GM21737 (cell line): ENCODE measurements around the gene LY6G6D.

Experiments
- ATAC-seq: cut with Tn5 transposase; IDR thresholded peaks from one replicate; pipeline ENCODE4 v1.9.1; 2021; ENCODE audit warnings: mild to moderate bottlenecking, moderate library complexity; ENCODE audit not compliant: unreplicated experiment

LY6G6D gene

DNA sequence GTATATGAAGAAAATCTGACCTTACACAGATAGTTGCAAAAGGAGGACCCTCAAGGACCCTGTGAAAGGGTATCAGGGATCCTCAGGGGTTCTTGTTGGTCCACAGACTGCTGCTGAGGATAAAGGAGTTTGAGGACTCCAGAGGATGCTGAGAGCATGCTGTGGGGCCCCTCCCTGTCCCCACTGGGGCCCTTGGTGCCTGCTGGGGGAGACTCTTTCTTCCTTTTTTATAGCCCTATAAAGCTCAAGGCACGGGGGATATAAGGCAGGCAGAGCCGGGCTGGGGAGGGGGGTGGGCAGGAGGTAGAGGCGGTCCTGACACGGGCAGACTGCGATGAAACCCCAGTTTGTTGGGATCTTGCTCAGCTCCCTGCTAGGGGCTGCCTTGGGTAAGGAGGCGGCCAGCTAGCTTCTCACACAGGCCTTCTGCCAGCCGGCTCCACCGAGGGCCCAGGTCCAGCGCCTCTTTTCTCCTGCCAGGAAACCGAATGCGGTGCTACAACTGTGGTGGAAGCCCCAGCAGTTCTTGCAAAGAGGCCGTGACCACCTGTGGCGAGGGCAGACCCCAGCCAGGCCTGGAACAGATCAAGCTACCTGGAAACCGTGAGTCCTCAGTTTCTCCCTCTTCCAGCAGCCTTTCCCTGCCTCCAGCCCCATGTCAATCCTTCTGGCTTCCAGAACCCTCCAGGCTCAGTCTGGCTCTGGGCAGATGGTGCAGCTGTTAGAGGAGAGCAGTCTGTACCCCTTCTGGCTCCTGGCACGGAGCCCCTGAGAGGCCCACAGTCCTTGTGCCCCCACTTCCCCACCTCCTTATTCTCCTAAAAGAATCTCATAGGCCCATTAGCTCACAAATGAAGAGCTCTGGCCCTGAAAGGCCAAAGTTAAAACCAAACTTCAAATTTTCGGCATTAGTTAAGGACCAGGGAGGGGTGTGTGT lies at the start of gene LY6G6D:
LY6G6D (plus strand) TSS at position 327 of the 937 bp plus-strand sequence; CDS start at position 335, 8 bp downstream.
- no peak for ATAC-seq

DNA sequence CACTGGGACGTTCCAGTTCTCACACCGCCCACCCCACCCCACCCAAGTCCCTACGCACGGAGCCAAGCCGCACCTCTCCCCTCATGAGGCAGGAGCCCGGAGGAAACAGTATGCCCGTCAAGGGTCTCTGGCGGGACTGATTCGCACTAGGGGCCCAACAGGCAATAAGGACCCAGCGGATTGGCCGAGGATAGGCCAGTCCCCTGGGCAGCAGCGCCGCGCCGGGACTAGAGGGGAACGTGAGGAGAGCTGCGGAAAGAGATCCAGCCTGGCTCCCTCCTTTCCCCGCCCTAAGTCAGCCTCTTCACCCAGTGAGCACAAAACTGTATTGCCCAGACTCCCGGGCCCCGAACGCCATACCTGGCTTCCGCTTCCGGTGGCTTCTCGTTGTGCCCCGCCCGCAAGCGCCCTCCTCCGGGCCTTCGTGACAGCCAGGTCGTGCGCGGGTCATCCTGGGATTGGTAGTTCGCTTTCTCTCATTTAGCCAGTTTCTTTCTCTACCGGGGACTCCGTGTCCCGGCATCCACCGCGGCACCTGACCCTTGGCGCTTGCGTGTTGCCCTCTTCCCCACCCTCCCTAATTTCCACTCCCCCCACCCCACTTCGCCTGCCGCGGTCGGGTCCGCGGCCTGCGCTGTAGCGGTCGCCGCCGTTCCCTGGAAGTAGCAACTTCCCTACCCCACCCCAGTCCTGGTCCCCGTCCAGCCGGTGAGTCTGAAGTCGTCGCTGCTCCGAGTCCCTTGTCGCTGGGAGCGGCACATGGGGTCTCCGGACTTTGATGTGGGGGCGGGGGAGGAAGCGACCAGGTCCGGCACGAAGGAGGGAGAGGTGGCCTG lies 49.4 kb upstream of the LY6G6D start, which contains the start of gene CSNK2B:
CSNK2B (plus strand) TSS at position 580 of the 836 bp plus-strand sequence. CDS start 752 bp downstream, outside the sequence.
- peak; percentile 64 for ATAC-seq

DNA sequence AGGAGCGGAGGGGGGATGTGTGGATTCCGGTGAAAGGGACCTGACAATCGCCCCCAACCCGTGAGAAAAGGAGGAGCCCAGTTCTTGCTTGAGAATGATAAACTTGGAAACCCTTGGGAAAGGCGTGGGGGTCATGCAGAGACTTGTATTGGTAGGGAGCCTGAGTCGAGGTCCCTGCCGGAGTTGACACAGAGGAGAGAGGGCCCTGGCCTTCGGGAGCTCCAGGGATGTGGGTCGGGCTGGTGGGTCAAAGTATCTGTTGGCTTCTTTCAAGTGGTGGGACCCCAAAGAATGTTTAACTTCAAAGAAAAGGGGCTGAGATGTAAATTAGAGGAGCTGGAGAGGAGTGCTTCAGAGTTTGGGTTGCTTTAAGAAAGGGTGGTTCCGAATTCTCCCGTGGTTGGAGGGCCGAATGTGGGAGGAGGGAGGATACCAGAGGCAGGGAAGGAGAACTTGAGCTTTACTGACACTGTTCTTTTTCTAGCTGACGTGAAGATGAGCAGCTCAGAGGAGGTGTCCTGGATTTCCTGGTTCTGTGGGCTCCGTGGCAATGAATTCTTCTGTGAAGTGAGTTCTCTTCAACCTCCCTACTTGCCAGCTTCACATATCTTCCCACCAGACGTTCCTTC lies 48.7 kb upstream of the LY6G6D start:
- ATAC-seq = no peak

DNA sequence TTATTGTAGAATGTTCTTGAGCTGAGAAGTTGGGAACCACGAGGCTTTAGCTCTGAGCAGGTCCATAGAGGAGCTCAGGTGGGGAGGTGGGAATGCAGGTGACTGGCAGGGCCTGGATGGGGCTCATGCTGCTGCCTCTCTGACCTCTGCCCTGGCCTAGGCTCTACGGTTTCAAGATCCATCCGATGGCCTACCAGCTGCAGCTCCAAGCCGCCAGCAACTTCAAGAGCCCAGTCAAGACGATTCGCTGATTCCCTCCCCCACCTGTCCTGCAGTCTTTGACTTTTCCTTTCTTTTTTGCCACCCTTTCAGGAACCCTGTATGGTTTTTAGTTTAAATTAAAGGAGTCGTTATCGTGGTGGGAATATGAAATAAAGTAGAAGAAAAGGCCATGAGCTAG lies 45.5 kb upstream of the LY6G6D start, which contains the start of gene LY6G5B:
LY6G5B (plus strand) TSS at position 301 of the 400 bp plus-strand sequence. CDS start 975 bp downstream, outside the sequence.
- ATAC-seq = no peak

- ATAC-seq = no peak
These were observed 38.7 kb upstream of the LY6G6D start for GRCh38 chr6:31676322-31676903.

DNA sequence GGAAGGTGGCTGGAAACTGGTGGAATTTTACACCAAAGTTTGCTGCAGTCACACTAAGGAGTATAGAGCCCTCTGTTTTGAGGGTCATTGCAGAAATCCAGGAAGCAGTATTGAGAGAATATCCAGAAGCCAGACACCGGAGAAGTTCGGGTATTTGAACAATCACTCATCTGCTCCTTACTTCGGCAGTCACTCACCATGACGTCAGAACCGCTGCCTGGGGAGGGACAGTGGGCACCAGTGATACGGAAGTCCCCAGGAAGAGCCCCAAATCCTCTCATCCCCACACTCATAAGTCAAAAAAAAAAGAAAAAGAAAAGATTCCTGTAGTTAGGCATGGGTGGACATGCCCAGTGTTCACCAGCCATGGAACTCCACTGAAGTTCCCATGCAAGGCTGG lies 38.2 kb upstream of the LY6G6D start:
- no peak for ATAC-seq

DNA sequence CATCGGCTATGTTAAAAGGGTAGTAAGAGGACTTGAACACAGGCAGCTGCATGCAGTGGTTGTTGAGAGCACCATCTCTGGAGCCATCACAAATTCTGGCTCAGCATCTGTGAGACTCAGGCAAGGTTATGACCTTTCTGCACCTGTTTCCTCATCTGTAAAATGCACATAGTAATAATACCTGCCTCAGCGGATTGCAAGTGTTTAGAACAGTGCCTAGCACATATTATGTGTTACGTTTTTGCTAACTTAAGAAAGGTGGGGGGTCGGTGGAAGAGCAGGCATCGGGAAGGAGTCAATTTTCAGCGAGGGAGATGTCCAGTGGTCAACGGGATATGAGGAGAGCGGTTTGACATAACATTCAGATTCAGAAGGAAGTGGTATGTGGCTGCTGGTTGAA lies 37.2 kb upstream of the LY6G6D start:
- ATAC-seq = no peak

DNA sequence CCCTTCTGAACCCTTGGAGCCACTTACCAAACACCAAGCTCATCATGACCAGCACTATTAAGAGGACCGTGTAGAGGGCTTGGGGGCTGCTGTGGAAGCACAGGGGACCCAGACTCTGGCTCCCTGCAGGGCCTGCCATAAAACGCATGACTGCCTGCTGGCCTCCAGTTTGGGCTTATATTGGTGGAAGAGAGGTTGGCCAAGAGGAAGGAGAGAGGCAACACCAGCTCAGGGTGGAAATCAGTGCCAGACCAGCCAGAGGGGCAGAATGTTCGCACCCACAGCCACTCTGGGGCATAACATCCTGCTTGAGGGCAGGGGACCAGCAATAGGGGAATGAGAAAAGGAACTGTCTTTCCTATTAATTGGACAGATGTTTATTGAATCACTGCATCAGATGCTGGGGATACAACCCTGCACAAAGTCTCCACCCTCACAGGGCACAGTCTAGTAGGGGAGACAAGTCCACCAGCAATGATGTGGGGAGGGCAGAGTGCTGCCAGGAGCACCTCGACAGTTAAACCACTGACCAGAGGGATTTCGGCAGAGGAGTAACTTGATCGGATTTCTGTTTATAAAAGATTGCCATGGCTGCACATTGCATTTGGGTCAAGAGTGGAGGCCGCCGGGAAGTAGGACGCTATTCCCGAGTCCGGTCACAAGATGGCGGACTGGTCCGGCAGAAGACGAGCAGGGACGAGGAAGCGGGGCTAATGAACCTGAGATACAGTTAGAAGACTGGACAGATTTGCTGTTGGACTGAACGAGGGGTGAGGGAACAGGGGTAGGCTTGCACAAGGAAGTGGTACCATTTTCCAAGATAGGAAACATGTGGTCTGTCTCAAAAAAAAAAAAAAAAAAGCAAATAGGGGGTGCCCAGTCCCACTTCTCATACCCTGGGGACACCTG lies 34.7 kb upstream of the LY6G6D start, which contains the start of gene LY6G5C:
LY6G5C (minus strand) TSS at position 842 of the 909 bp plus-strand sequence; CDS start at position 148, 694 bp downstream.
- no peak for ATAC-seq

GRCh38 chr6:31681135-31681671 lies 33.9 kb upstream of the LY6G6D start:
- no peak for ATAC-seq

- ATAC-seq = no peak
These were observed 31.6 kb upstream of the LY6G6D start for GRCh38 chr6:31683591-31683990.

DNA sequence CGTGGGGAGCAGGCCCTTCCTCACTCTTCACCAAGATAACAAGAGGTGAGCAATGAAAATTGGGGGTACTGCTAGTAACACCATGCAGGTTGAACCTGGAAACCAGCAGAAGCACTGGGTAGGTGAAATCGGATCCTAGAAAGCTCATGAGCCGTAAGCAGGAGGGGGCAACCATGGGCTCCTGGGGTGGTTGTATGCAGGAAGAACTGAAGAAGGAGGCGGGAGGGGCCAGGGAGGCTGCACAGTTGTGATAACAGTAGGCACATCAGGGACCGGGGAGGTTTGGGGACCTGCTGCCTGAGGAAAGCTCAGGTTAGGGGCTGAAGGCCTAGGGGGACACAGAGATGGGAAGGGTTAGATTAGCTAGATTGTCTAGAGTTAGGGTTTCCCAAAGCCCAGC lies 28.7 kb upstream of the LY6G6D start:
- no peak for ATAC-seq

- no peak for ATAC-seq
These were observed 27.8 kb upstream of the LY6G6D start for GRCh38 chr6:31687321-31687720.

DNA sequence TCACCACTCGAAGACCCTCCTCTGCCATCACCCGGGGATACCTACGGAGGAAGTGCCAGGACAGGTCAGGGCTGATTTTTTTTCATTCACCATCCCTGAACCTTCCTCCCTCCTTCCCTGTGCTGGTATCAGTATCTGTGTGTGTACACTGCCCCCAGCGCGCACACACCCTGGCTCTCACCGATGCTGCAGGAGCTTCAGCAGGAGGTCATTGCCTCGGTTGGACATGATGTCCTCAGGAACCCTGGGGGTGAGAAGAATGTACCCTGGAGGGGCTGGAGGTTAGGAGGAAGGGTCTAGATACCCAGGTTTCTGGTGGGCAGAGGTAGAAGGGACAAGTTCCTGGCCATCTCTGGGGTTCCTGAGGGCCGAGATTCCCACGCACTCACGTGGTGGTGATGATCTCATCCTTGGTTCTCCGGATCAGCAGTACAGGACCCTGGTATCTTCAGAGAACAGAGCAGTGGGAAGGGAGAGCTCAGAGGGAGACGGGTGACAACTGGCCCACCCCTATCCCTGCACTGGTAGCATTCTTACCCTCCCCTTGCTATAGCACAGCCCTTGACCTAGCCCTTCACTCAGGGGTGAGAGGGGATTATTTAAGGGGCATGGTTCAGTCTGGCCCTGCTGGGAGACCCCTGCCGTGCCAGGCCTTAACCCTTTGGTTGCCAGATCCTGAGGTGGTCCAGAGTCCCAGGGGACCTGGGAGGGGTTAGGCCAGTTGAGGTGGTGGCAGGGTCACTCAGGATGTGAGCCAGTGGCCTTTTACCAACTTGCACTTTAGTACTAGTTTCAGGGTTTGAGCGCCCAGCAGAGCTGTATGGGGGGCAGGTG lies 27.1 kb upstream of the LY6G6D start:
- no peak for ATAC-seq

- no peak for ATAC-seq
These were observed 25.7 kb upstream of the LY6G6D start for GRCh38 chr6:31689249-31690110.

GRCh38 chr6:31690231-31691077 lies 24.7 kb upstream of the LY6G6D start:
- no peak for ATAC-seq

- no peak for ATAC-seq
These were observed 24.1 kb upstream of the LY6G6D start for GRCh38 chr6:31691078-31691463.
